Mammary epithelial cell (primary cell): ENCODE results near the gene FCHSD2.

ENCODE experiments used
- CTCF ChIP-seq, 2 donors: IDR thresholded peaks in 1 of 2; conservative IDR thresholded peaks in 1 of 2; 2 replicates each; pipeline ENCODE4 v1.5.1; 2011 to 2012; ENCODE audit warnings: inconsistent platforms in 2 of 2, low read length in 2 of 2, mild to moderate bottlenecking in 2 of 2, control low read depth in 1 of 2, low read depth in 1 of 2; ENCODE audit not compliant: insufficient read depth in 1 of 2; ENCODE audit errors: extremely low read depth in 1 of 2
- EZH2 ChIP-seq: IDR thresholded peaks from 2 replicates; pipeline ENCODE4 v1.6.1; 2012; ENCODE audit warnings: low read length, inconsistent platforms, borderline replicate concordance

DNA sequence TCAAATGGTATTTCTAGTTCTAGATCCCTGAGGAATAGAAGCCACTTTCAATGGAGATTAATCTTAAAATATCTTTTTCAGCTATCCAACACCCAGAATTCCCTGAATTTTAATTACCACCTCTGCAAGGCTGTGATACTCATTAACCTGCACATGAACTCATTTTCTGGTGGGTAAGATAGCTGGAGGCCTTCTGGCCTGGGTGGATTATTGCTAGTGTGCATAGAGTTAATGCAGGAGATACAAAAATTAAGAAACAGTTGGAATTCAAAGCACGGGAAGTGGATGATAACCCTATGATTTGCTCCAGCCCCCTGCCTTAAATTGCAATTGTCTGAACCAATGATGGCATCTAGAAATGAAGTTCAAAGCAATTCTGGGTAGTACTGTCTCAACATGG is 212.9 kb downstream of the FCHSD2 start:
- TF ChIP-seq CTCF (conservative IDR thresholded peaks at IDR 0.05 in 1 of 2, IDR thresholded peaks at IDR 0.05 in 1 of 2; ENCODE audit: extremely low read depth in 1 of 2, insufficient read depth in 1 of 2, low read depth in 1 of 2, low read length in 2 of 2) (no peak), EZH2 (no peak)
